ENCODE measurements around the gene TOMM40. TPM values are rescaled to one million over a fixed set of nuclear protein-coding genes. Genes with fewer than 3 reads are reported as not detected.
A peak's percentile ranks its signal among the peaks of the same experiment; 100 is the strongest.

Gene TOMM40
- polyA plus RNA-seq, 1 experiment = 21.7 TPM

- Histone ChIP-seq H3K27me3 (ENCODE audit: control insufficient read depth, insufficient read depth, low read length) (peaks cover 9% of the 10 kb centered on the region), H3K4me3 (ENCODE audit: low read depth, low read length) (no peak overlapping the region), H3K27ac (ENCODE audit: low read depth, low read length) (no peak overlapping the region), H3K9me3 (ENCODE audit: control insufficient read depth, insufficient read depth, low read length) (no peaks in the 10 kb centered on the region)
- TF ChIP-seq, protein P1, sequence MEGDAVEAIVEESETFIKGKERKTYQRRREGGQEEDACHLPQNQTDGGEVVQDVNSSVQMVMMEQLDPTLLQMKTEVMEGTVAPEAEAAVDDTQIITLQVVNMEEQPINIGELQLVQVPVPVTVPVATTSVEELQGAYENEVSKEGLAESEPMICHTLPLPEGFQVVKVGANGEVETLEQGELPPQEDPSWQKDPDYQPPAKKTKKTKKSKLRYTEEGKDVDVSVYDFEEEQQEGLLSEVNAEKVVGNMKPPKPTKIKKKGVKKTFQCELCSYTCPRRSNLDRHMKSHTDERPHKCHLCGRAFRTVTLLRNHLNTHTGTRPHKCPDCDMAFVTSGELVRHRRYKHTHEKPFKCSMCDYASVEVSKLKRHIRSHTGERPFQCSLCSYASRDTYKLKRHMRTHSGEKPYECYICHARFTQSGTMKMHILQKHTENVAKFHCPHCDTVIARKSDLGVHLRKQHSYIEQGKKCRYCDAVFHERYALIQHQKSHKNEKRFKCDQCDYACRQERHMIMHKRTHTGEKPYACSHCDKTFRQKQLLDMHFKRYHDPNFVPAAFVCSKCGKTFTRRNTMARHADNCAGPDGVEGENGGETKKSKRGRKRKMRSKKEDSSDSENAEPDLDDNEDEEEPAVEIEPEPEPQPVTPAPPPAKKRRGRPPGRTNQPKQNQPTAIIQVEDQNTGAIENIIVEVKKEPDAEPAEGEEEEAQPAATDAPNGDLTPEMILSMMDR (IDR thresholded peaks at IDR 0.05; ENCODE audit: low read depth, low read length) = peak; percentile 10; the same call in 1 of the 2 replicates
- ChIA-PET POLR2A (interaction anchor here (1.1 kb wide), 1 partner anchor 50 kb away, joined by 3 read pairs; the partner anchor contains the start of gene CLPTM1), CTCF (interaction anchor here (0.6 to 4.5 kb wide), 10 partner anchors 8 to 435 kb away, joined by 3 to 101 read pairs (median 5); partner anchors contain the start of genes APOC1 and CLPTM1)
- no peak for DNase-seq (ENCODE audit: low read depth, low spot score)
Measured at GRCh38 chr19:44904426-44904994, 13.5 kb downstream of the TOMM40 start.

DNA sequence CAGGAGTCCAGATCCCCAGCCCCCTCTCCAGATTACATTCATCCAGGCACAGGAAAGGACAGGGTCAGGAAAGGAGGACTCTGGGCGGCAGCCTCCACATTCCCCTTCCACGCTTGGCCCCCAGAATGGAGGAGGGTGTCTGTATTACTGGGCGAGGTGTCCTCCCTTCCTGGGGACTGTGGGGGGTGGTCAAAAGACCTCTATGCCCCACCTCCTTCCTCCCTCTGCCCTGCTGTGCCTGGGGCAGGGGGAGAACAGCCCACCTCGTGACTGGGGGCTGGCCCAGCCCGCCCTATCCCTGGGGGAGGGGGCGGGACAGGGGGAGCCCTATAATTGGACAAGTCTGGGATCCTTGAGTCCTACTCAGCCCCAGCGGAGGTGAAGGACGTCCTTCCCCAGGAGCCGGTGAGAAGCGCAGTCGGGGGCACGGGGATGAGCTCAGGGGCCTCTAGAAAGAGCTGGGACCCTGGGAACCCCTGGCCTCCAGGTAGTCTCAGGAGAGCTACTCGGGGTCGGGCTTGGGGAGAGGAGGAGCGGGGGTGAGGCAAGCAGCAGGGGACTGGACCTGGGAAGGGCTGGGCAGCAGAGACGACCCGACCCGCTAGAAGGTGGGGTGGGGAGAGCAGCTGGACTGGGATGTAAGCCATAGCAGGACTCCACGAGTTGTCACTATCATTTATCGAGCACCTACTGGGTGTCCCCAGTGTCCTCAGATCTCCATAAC is 14.5 kb downstream of the TOMM40 start, which contains the start of gene APOE:
TSS of gene APOE (plus strand) at position 360 of the 724 bp plus-strand sequence. CDS start 829 bp downstream, outside the sequence.
- TF ChIP-seq, protein P1 (IDR thresholded peaks at IDR 0.05; ENCODE audit: low read depth, low read length) = no peak
- ChIA-PET POLR2A (interaction anchor here (0.7 to 0.9 kb wide), 2 partner anchors 14 to 96 kb away, joined by 3 read pairs; no protein-coding TSS in a partner anchor), CTCF (interaction anchor here (0.6 to 4.5 kb wide), 10 partner anchors 11 to 242 kb away, joined by 3 to 101 read pairs (median 5); partner anchors contain the start of gene CLPTM1)
- Histone ChIP-seq H3K9me3 (ENCODE audit: control insufficient read depth, insufficient read depth, low read length) (no peaks in the 10 kb centered on the region), H3K27ac (ENCODE audit: low read depth, low read length) (no peak within 1 kb of the TSS), H3K27me3 (ENCODE audit: control insufficient read depth, insufficient read depth, low read length) (peaks cover 9% of the 10 kb centered on the region), H3K4me3 (ENCODE audit: low read depth, low read length) (peak within 1 kb of the TSS; percentile 40)
- no peak for DNase-seq (ENCODE audit: low read depth, low spot score)

DNA sequence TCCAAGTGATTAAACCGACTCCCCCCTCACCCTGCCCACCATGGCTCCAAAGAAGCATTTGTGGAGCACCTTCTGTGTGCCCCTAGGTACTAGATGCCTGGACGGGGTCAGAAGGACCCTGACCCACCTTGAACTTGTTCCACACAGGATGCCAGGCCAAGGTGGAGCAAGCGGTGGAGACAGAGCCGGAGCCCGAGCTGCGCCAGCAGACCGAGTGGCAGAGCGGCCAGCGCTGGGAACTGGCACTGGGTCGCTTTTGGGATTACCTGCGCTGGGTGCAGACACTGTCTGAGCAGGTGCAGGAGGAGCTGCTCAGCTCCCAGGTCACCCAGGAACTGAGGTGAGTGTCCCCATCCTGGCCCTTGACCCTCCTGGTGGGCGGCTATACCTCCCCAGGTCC is 16.6 kb downstream of the TOMM40 start:
- Histone ChIP-seq H3K4me3 (ENCODE audit: low read depth, low read length) (no peak overlapping the region), H3K27me3 (ENCODE audit: control insufficient read depth, insufficient read depth, low read length) (peaks cover 9% of the 10 kb centered on the region), H3K9me3 (ENCODE audit: control insufficient read depth, insufficient read depth, low read length) (no peaks in the 10 kb centered on the region), H3K27ac (ENCODE audit: low read depth, low read length) (no peak overlapping the region)
- DNase-seq (ENCODE audit: low read depth, low spot score) = no peak
- TF ChIP-seq, protein P1 (IDR thresholded peaks at IDR 0.05; ENCODE audit: low read depth, low read length) = no peak
- CTCF ChIA-PET = interaction anchor here (1.0 kb wide), 1 partner anchor 47 kb away, joined by 4 read pairs; no protein-coding TSS in a partner anchor
- POLR2A ChIA-PET = no interaction called here

GRCh38 chr19:44908074-44908835 is 17.2 kb downstream of the TOMM40 start:
- Histone ChIP-seq H3K27ac (ENCODE audit: low read depth, low read length) (no peak overlapping the region), H3K4me3 (ENCODE audit: low read depth, low read length) (no peak overlapping the region), H3K9me3 (ENCODE audit: control insufficient read depth, insufficient read depth, low read length) (no peaks in the 10 kb centered on the region), H3K27me3 (ENCODE audit: control insufficient read depth, insufficient read depth, low read length) (peaks cover 9% of the 10 kb centered on the region)
- CTCF ChIA-PET = interaction anchor here (1.0 kb wide), 1 partner anchor 46 kb away, joined by 4 read pairs; no protein-coding TSS in a partner anchor
- POLR2A ChIA-PET = no interaction called here
- no peak for DNase-seq (ENCODE audit: low read depth, low spot score)
- TF ChIP-seq, protein P1 (IDR thresholded peaks at IDR 0.05; ENCODE audit: low read depth, low read length) = no peak
